HG02938 (cell line): ENCODE measurements around the gene C17orf100.

Source experiments
- ATAC-seq: cut with Tn5 transposase; IDR thresholded peaks from one replicate; pipeline ENCODE4 v1.9.1; 2021; ENCODE audit warnings: mild to moderate bottlenecking, moderate library complexity; ENCODE audit not compliant: unreplicated experiment

Gene C17orf100

GRCh38 chr17:6651354-6651918 is at the start of gene C17orf100, which contains the start of gene MED31:
Gene C17orf100, plus strand, starts transcription at chr17:6651762. Its CDS starts 152 bp downstream, at chr17:6651914.
Gene MED31, minus strand, starts transcription at chr17:6651605. Its CDS starts 77 bp downstream, at chr17:6651528.
- peak; percentile 77 for ATAC-seq

- no peak for ATAC-seq
Measured at GRCh38 chr17:6602141-6602540, 49.4 kb upstream of the C17orf100 start.

DNA sequence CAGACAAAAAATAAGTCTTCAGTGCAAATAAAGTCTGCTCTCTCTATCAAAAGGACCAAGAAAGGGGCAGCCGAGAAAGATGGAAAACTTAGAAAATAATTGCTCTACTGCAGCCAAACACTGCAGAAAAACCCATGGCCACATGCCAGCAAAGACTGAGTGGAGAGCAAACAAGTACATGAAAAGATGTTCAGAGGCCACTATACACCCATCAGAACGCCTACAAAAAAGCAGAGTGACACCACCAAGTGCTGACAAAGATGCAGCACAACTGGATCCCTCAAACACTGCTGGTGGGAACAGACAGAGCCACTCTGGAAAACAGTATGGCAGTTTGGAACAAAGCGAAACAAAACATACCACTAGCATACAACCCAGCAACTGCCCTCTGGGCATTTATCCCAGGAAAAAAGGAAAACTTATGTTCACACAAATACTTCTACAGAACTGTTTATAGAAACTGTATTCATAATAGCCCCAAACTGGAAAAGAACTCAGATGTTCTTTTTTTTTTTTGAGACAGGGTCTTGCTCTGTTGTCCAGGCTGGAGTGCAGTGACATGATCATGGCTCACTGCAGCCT is 47.7 kb upstream of the C17orf100 start:
- no peak for ATAC-seq

DNA sequence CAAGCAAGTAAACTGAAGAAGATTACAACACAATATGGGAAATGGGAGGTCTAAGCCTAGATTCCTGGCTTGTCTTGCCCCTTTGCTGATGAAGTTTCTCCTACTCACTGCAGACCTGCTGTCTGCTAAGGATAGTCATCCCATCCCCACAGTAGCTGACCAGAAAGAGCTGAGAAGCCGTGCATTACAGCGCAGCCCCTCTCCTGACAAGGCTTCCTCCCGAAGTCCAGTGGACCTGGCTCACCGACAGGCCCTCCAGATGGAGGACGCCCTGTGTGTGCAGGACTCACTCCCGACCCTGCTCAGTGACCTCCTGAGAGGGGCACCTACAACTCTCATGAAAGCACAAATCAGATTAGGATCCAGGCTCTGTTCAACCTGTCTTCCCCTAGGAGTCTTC is 46.4 kb upstream of the C17orf100 start:
- ATAC-seq: no peak

DNA sequence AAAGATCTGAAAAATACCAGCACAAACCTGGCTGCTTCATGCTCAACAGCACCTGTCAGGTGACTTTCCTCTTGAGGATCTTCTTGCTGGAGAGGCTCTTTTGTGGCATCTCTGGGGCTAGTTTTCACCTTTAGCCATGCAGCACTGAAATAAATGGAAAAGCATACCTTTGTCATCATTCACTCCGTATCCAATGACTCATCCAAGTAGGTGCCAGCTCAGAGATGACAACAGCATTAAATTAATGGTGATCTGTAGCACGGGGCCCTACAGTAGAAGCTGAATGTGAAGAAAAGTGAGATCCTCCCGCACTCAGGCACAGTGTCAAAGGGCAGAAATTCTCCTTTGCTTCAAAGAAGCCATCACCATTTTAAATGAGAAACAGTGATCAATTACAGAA is 43.2 kb upstream of the C17orf100 start:
- ATAC-seq: no peak

DNA sequence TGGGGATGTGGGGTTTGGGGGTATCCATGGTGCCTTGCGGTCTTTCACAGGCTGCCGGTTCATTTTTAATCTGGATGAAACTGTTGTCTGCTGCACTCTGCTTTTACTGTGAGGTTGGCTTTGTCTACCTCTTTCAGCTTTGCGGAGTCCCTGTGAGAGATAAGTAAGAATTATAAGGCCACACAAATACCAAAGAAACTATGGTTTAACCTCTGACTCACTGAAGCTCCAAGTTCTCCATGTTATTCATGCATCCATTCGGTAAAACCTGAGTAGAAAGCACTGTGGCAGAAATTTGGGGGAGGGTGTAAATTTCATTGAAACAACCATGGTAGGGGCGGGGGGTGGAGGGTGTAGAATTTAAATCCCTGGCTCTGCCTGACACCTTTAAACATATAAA is 41.6 kb upstream of the C17orf100 start:
- ATAC-seq: no peak

DNA sequence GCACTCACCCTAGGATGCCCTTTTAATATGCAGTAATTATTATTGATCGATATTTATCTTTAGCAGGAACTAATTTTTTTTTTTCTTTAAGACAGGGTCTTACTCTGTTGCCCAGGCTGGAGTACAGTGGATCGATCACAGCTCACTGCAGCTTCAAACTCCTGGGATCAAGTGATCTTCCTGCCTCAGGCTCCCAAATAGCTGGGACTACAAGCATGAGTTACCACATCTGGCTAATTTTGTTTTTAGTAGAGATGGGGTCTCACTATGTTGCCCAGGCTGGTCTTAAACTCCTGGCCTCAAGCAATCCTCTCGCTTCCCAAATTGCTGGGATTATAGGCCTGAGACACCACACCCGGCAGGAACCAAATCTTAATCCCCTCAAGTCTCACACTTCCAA is 40.3 kb upstream of the C17orf100 start:
- ATAC-seq: no peak

DNA sequence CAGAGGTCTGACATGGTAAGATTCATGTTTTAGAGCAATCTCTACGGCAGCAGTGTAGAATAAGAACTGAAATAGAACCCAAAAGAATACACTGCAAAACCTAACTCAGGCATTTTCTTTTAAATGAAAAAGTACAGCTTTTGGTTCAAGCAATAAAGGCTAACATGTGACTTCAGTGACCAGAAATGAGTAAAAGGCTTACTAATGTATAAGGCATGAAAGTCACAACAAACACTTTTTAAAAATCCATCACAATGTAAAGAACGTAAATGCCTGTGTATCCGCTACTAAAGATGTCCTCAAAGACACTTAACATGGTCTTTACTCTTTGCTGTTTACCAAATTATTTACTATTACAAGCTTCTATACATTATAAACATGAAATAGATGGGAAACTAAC is 27.6 kb upstream of the C17orf100 start:
- ATAC-seq: no peak

GRCh38 chr17:6626616-6627015 is 24.9 kb upstream of the C17orf100 start:
- no peak for ATAC-seq

DNA sequence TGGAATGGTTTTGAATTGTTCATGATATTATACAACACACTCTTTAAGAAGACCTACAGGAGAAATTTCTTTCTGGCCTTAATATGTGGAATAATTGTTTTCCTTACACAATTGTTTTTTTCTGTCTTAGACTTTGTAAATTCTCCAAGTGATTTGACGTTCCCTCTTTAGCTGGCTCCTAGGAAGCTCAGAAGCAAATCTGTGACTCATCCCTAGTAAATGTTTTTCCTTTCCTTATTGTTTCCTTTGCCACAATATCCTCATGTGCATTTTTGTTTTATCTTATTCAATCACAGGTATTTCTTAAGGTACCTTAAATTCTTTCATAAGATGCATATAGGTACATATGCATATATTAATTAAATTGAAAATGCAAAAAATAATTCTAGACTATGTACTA is 24.5 kb upstream of the C17orf100 start:
- no peak for ATAC-seq

GRCh38 chr17:6630390-6630789 is 21.2 kb upstream of the C17orf100 start:
- no peak for ATAC-seq

GRCh38 chr17:6632530-6632929 is 19.0 kb upstream of the C17orf100 start:
- no peak for ATAC-seq

DNA sequence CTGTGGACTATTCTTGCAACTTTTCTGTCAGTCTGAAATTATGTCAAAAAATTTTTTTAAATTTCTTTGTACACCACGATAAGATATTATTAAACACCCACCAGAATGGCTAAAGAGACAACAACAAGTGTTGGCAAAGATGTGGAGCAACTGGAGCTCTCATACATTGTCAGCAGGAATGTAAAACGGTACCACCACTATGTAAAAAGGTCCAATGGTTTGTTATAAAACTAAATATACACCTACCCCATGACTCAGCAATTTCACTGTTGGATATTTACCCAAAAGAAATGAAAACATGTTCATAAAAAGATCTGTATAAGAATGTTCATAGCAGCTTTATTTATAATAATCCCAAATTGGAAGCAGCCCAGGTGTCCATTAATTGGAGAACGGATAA is 18.3 kb upstream of the C17orf100 start:
- no peak for ATAC-seq

DNA sequence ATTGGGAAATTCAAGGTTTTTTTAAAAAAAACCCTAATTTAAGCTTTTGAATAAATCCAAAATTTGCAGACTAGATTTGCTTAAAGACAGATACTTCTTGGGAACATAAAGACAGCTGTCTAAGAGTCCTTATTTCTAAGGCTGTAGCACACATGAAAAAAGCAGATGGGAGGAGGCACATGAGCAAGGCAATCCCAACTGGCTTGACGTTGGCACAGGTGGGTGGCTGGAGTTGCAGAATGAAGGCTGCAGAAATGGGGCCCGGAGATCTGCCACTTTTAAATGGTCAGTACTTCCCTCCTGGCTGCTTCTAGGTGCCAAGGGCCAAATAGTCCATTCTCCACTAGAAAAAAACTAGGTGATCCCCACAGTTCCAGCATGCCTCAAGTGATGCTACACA is 15.5 kb upstream of the C17orf100 start:
- ATAC-seq: no peak

DNA sequence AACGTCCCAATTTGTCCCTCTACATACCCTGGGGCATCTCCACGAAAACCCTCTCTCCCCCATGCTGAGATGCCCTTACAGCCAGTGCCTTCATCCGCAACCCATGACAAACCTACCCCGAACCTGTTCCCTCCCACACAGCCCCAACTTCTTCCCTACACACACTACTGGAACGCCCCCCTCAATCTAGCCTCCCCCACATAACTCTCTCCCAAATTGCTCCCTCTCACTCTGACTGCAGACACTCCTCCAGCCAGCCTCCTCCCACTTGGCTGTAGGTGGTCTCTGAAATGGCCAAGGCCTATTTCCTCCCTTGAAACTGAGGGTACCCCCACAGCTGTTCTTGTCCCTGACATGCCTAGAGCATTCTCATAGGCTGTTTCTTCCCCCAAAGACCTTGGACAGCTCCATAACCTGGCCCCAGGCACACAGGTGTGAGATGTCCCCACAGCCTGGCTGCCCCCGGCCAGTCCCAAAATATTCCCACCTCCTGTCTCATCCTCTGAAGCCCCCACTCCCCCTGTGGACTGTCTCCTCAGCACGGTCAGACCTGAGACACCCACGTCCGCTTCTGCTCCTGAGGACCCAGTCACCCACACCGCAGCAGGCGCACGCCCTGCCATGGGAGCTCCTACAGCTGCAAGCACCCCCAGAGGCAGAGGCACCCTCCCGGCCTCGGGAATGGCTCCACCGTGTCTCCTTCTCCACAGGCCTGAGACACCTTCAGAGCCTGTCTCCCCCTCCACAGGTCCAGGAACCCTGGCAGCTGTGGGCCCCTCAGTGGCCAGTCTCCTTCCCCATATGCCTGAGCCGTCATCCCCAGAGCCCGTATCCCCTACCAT is 14.7 kb upstream of the C17orf100 start:
- ATAC-seq: no peak

- ATAC-seq: no peak
Measured at GRCh38 chr17:6637458-6637840, 14.1 kb upstream of the C17orf100 start.

DNA sequence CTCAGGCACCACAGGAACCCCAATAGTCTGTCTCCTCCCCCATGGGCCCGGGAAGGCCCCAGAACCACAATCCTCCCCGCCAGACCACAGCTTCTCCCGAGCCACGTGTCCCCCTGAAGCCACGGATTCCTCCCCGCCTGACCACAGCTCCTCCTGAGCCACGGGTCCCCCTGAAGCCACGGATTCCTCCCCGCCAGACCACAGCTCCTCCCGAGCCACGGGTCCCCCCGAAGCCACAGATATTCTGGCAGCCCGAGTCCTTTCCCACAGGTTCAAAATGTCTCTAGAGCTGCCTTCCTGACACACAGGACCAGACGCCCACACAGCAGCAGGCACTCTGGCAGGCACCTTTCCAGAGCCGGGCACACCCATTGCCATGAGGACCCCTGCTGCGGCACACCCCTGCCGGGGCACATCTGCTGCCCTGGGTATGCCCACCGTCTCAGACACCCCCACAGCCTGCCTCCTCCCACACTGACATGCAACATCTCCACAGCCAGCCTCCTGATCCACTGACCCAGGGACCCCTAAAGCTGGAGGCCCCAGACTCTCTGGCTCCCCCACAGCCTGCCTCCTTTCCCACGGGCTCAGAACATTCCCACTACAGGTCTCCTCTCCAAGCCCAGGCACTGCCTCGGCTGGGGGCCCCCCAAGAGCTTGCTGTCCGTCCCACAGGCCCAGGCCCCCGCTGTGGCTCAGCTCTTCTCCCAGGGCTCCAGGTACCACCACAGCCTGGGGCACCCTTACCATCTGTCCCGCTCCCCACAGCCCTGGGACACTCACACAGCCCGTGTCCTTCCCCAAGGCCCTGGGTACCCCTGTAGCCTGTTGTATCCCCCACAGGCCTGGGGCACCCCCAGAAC is 13.3 kb upstream of the C17orf100 start:
- ATAC-seq: no peak

DNA sequence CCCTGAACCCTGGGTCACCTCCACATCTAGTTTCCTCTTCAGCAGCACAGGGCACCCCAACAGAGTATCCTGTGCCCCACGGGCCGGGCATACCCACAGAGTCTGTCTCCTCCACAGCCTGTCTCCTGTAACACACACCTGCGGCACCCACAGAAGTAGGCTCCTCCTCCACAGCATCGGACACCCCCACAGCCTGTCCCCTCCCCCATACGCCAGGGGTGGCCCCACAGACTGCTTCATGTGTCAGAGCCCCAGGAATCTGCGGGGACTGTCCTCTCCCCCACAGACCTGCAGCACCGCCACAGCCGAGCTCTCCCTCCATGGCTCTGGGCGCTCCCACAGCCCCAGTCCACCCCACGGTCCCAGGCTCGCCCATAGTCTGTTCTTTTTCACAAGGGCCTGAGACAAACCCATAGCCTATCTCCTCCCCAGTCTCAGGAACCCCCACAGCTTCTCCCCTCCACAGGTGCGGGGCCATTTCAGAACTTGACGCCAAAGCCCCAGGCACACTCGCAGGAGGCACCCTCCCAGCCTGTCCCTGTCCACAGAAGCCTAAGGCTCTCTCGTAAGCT is 12.5 kb upstream of the C17orf100 start:
- ATAC-seq: no peak

DNA sequence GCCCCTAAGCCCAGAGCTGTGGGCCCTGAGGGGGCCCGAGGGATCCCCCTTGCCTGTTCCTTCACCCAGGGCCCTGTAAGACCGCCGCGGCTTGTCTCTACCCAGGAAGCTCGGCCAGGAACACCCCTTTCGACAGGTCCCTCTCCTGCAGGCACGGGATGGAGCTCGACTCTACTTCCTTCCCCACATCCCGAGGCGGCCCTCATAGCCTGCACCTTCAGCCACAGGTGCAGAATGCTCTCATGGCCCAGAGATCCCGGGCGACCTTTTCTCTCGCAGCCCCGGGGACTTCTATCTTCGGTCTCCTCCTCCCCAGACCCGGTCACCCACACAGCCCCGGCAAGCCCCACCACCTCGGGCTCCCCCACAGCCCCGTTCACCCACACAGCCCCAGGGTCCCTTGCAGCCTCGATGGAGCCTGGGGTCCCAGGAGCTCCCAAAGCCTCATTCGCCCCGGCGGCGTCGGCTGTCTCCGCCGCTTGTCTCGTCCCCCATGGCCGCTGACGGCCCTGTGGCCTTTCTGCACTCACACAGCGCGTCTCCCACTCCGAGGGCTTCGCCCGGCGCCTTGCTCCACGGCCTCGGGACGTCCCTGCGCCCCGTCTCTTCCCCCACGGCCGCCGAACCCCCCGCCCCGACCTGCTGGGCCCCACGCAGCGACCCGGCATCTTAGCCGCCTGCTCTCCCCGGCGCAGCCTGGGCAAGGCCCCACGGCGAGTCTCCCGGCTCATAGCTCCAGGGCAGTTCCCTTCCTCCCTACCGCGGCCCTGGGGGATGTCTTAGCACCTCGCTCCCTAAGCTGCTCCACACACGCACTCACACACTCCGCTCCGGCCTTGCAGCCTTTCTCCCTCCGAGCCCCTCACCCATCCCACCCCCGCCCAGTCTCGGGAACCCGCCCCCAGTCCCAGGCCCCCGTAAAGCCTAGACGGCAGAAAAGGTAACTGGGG is 11.7 kb upstream of the C17orf100 start:
- peak; percentile 2 for ATAC-seq
